Measurements from ENCODE around the gene TCERG1L. TPM values are rescaled to one million over a fixed set of nuclear protein-coding genes. Genes with fewer than 3 reads are reported as not detected.

The TCERG1L gene
- total and polyA plus RNA-seq, 4 donors, result 1.9 to 23.5 (median 14.9) TPM

DNA sequence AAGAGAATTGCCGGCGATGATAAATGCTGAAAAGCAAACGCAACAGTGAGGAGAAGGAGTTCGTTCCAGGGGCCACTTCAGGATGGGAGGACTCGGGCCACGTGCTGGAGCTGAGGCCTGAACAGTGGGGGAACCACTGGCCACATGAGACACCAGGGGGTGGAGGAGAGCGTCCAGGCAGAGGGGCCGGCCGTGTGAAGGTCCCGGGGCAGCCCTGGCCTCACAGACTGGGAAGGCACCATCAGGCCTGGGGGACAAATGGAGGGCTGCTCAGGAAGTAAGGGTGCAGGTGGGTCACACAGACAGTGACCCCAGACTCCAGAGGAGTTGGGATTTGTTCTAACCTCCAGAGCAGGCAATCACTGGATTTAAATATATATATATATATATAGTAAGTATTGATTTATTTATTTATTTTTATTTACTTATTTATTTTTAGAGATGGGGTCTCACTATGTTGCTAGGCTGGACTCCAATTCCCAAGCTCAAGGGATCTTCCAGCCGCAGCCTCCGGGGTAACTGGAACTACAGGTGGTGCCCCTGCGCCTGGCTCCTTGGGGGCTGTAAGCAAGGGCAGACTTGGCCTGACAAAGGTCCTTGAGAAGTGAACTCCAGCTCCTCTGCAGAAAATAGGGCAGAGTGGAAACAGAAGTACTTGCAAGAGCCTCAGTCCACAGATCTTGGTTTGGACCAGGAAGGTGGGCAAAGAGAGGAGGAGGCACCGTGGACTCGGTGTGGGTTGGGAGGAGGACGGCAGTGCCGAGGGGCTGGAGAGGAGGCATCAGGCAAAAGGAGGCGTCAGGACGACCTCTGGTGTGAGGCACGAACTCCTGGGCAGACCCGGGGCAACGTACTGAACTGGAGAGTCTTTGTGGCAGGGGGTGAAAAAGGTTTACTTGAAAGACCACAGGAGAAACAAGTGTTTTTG lies 57.3 kb downstream of the TCERG1L start:
- no peaks in the 10 kb centered on the region for H3K27me3 ChIP-seq (ENCODE audit: control insufficient read depth, insufficient read depth, low read length)

DNA sequence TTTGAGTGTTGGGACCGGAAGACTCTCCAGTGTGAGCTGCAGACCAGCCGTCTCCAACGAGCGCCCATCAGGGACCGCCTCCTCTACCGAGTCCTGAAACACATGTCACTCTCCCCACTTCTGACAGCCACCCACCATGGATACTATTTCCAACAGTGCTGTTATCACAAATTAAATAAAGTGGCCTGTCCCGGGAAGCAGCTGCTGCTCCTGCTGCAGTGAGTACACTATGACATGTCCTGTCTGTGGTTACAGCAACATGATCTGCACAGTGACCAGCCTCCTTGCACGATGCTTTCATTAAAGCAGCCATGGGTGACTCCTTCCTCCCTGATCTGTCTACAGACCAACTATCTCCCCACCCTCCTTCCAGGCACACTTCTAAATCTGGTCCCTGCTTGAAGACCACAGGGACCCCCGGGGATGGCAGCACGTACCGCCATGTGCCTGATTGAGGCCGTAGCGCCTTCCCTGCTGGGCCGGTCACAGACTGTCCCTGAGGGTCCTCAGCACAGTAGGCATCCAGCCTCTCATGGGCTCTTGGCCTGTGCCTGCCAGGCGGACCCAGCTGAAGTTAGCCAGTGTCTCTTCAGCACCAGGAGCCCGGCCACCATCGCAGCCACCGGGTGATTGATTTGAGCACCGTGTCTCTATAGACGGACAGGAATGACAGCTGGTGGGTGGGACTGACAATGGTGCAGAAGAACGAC lies 58.8 kb downstream of the TCERG1L start:
- Histone ChIP-seq H3K36me3 (ENCODE audit: control insufficient read depth, insufficient read depth, low read length) (peaks cover 5% of the 10 kb centered on the region), H3K27me3 (ENCODE audit: control insufficient read depth, insufficient read depth, low read length) (no peaks in the 10 kb centered on the region), H3K9me3 (ENCODE audit: control insufficient read depth, insufficient read depth, low read length) (no peaks in the 10 kb centered on the region), H3K4me3 (ENCODE audit: low read depth, low read length) (no peak overlapping the region), H3K4me1 (ENCODE audit: control insufficient read depth, insufficient read depth, low read length) (peaks cover 30% of the 10 kb centered on the region), H3K27ac (ENCODE audit: low read depth, low read length) (no peak overlapping the region)
- 80% methylated on average over 17 of the region's 21 CpGs for WGBS (ENCODE audit: insufficient coverage)
- DNase-seq (ENCODE audit: low read depth in 4 of 6, low spot score in 6 of 6), result no peak

More for the DNA sequence above, 57.3 kb downstream of the TCERG1L start:
- peaks cover 10% of the 10 kb centered on the region for H3K36me3 ChIP-seq (ENCODE audit: control insufficient read depth, insufficient read depth, low read length)
- H3K4me3 ChIP-seq (ENCODE audit: low read depth, low read length), result no peak overlapping the region
- no peak overlapping the region for H3K27ac ChIP-seq (ENCODE audit: low read depth, low read length)
- DNase-seq (ENCODE audit: low read depth in 4 of 6, low spot score in 6 of 6), result no peak
- 95% methylated on average over 22 of the region's 22 CpGs for WGBS (ENCODE audit: insufficient coverage)
- no peaks in the 10 kb centered on the region for H3K9me3 ChIP-seq (ENCODE audit: control insufficient read depth, insufficient read depth, low read length)
- H3K4me1 ChIP-seq (ENCODE audit: control insufficient read depth, insufficient read depth, low read length), result peaks cover 20% of the 10 kb centered on the region

DNA sequence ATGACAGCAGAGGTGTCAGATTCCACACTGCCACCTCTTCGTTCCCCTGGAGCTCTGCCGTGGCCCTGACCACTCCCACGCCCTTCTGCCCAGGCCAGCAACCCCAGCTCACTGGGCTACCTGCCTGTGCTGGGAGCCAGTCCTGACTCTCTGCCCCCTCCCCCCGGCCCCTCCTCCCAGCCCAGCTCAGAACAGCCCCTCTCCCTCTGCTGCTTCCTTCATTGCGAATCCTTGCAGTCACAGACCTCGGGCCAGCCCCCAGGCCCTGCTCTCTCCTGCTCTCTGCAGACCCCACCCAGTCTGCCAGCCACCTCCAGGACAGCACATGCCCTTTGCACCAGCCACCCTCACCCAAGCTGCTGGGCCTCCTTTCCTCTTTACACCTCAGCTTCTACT lies 60.4 kb downstream of the TCERG1L start:
- Histone ChIP-seq H3K4me1 (ENCODE audit: control insufficient read depth, insufficient read depth, low read length) (peaks cover 30% of the 10 kb centered on the region), H3K27me3 (ENCODE audit: control insufficient read depth, insufficient read depth, low read length) (no peaks in the 10 kb centered on the region), H3K4me3 (ENCODE audit: low read depth, low read length) (no peak overlapping the region), H3K27ac (ENCODE audit: low read depth, low read length) (no peak overlapping the region), H3K36me3 (ENCODE audit: control insufficient read depth, insufficient read depth, low read length) (peaks cover 3% of the 10 kb centered on the region), H3K9me3 (ENCODE audit: control insufficient read depth, insufficient read depth, low read length) (no peaks in the 10 kb centered on the region)
- WGBS (ENCODE audit: insufficient coverage), result 38% methylated on average over 6 of the region's 6 CpGs
- DNase-seq (ENCODE audit: low read depth in 4 of 6, low spot score in 6 of 6), result no peak

DNA sequence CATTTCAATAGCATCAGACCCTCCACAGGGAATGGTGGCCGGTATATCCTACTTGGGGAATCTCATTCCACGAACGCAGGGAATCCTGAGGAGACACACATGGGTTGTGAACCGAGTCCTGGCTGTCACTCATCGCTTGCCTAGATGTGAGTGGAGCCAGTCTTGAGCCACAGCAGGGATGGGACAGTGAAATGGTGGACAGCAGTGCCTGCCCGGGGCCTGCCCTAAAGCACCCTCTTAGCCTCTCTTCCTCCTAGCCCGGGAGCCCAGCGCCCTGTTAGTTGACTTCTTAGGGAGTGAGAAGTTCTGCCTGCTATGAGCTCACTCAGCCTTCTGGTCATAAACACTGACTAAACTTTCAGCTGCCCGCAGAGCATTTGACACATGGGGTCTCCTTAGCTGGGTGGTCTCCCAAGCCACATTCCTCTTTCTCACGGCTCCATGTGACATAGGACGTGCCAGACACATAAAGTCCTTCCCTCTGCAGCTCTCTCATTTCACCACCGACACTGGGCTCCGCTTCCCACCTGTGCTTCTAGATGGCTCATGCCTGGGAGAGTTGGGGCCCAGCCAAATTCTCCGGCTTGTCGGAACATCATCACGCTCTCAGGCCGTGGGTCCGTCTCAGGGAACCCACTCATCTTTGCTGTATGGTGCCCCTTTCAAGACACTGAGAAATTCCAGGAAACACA lies 60.9 kb downstream of the TCERG1L start:
- no peak overlapping the region for H3K27ac ChIP-seq (ENCODE audit: low read depth, low read length)
- H3K27me3 ChIP-seq (ENCODE audit: control insufficient read depth, insufficient read depth, low read length), result no peaks in the 10 kb centered on the region
- no peaks in the 10 kb centered on the region for H3K9me3 ChIP-seq (ENCODE audit: control insufficient read depth, insufficient read depth, low read length)
- H3K4me3 ChIP-seq (ENCODE audit: low read depth, low read length), result no peak overlapping the region
- 46% methylated on average over 17 of the region's 18 CpGs for WGBS (ENCODE audit: insufficient coverage)
- DNase-seq (ENCODE audit: low read depth in 4 of 6, low spot score in 6 of 6), result no peak
- H3K36me3 ChIP-seq (ENCODE audit: control insufficient read depth, insufficient read depth, low read length), result peaks cover 3% of the 10 kb centered on the region
- peaks cover 30% of the 10 kb centered on the region for H3K4me1 ChIP-seq (ENCODE audit: control insufficient read depth, insufficient read depth, low read length)

DNA sequence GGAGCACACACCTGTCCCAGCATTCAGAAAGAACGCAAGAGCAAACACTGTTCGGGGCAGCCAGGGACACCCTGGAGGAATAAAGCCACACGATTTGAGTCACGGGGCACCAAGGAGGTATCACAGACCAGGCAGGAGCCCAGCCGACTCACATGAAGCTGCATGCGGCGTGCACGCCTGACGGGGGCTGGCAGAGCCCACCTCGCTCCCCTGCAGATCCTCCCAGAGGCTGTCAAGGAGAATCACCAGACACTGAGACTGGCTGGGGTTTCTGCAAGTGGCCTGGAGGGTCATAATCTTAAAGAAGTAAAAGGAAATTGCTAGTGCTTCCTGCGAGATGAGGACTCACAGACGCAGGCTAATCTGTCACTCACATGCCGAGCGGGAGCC lies 61.6 kb downstream of the TCERG1L start:
- Histone ChIP-seq H3K27ac (ENCODE audit: low read depth, low read length) (no peak overlapping the region), H3K36me3 (ENCODE audit: control insufficient read depth, insufficient read depth, low read length) (peaks cover 3% of the 10 kb centered on the region), H3K4me1 (ENCODE audit: control insufficient read depth, insufficient read depth, low read length) (peaks cover 30% of the 10 kb centered on the region), H3K9me3 (ENCODE audit: control insufficient read depth, insufficient read depth, low read length) (no peaks in the 10 kb centered on the region), H3K27me3 (ENCODE audit: control insufficient read depth, insufficient read depth, low read length) (no peaks in the 10 kb centered on the region), H3K4me3 (ENCODE audit: low read depth, low read length) (no peak overlapping the region)
- peak in 1 of 6 donors; percentile 48 for DNase-seq (ENCODE audit: low read depth in 4 of 6, low spot score in 6 of 6)
- 52% methylated on average over 11 of the region's 14 CpGs for WGBS (ENCODE audit: insufficient coverage)

DNA sequence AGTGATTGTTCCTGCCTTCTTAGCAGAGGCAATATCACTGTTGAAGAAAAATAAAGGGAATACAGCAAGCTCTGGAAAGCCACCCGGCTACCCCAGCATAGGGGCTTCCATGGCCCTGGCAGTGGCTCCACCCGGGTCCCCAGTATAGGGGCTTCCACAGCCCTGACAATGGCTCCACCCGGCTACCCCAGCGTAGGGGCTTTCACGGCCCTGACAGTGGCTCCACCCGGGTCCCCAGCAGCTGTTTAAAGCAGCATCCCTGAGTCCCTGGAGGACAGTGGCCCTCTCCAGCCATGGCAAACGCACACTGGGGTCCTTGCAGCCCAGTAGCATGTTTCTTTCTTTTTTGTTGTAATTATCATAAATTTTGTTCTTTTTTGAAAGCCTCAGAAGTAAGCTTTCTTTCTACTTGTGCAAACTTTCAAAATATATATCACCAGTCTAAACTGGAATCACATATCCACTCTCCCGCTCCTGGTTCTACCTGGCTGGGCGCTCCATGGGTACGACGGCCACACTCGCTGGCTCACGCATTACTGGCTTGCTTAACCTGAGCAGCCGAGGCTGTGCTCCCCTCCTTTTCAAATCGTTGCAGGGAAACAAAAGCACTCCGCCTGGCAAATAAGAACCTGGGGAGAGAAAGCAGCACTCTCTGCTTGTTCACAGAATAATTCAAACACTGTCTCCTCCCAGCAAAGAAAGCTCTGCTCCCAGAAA lies 62.1 kb downstream of the TCERG1L start:
- DNase-seq (ENCODE audit: low read depth in 4 of 6, low spot score in 6 of 6), result peak in 1 of 6 donors; percentile 49
- H3K36me3 ChIP-seq (ENCODE audit: control insufficient read depth, insufficient read depth, low read length), result peaks cover 3% of the 10 kb centered on the region
- H3K9me3 ChIP-seq (ENCODE audit: control insufficient read depth, insufficient read depth, low read length), result no peaks in the 10 kb centered on the region
- no peaks in the 10 kb centered on the region for H3K27me3 ChIP-seq (ENCODE audit: control insufficient read depth, insufficient read depth, low read length)
- WGBS (ENCODE audit: insufficient coverage), result 56% methylated on average over 15 of the region's 16 CpGs
- peaks cover 30% of the 10 kb centered on the region for H3K4me1 ChIP-seq (ENCODE audit: control insufficient read depth, insufficient read depth, low read length)
- H3K4me3 ChIP-seq (ENCODE audit: low read depth, low read length), result no peak overlapping the region
- H3K27ac ChIP-seq (ENCODE audit: low read depth, low read length), result no peak overlapping the region

DNA sequence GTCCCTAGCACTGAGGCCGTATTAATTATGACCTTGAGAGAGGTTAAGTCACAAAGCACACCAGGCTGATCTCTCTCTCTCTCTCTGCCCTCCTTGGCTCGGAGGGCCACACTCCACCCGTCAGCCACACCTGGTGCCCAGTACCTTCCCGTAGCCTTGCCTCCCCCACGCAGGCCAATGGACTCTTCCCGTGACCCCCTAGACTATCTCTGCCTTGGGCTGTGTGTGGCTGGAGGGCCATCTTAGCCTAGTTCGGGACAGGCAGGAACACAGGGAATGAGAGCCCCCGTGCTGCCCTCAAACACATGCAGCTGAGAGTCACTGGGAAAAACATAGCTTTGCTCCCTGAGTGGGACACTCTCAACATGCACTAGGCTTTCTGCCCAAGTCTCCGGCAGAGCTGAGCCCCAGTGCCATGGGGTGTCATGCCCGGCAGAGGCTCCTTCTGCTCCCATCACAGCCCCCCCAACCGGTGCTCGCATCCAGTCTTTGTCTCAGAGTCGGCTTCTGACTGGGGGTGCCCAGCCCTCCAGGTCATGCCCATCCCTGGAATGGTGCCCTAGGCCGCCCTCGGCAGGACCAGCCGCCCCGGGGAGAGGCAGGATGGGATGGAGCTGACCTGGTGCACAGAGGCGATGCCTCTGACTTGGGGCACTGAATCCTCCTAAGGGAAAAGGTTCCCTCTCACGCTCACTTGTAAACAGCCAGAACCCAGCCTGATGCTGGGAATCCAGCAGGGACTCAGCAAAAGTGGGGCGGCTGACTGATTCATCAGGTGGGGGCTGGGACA lies 63.0 kb downstream of the TCERG1L start:
- Histone ChIP-seq H3K36me3 (ENCODE audit: control insufficient read depth, insufficient read depth, low read length) (peaks cover 3% of the 10 kb centered on the region), H3K4me3 (ENCODE audit: low read depth, low read length) (no peak overlapping the region), H3K4me1 (ENCODE audit: control insufficient read depth, insufficient read depth, low read length) (peaks cover 30% of the 10 kb centered on the region), H3K27me3 (ENCODE audit: control insufficient read depth, insufficient read depth, low read length) (no peaks in the 10 kb centered on the region), H3K27ac (ENCODE audit: low read depth, low read length) (no peak overlapping the region), H3K9me3 (ENCODE audit: control insufficient read depth, insufficient read depth, low read length) (no peaks in the 10 kb centered on the region)
- DNase-seq (ENCODE audit: low read depth in 4 of 6, low spot score in 6 of 6), result no peak
- WGBS (ENCODE audit: insufficient coverage), result 87% methylated on average over 20 of the region's 20 CpGs

DNA sequence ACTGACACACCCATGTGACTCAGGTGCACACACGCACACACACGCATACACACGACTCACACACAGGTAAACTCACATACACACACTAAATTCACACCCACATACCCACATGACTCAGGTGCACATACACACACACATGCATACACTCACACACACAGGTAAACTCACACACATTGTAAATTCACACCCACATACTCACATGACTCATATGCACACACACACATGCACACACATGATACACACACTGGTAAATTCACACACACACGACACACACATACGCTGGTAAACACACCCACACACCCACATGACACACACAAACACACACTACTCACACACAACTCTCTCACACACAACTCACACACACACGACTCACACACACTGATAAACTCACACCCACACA lies 63.6 kb downstream of the TCERG1L start:
- H3K27ac ChIP-seq (ENCODE audit: low read depth, low read length), result no peak overlapping the region
- H3K4me3 ChIP-seq (ENCODE audit: low read depth, low read length), result no peak overlapping the region
- DNase-seq (ENCODE audit: low read depth in 4 of 6, low spot score in 6 of 6), result no peak
- 91% methylated on average over 6 of the region's 6 CpGs for WGBS (ENCODE audit: insufficient coverage)
- H3K27me3 ChIP-seq (ENCODE audit: control insufficient read depth, insufficient read depth, low read length), result no peaks in the 10 kb centered on the region
- peaks cover 30% of the 10 kb centered on the region for H3K4me1 ChIP-seq (ENCODE audit: control insufficient read depth, insufficient read depth, low read length)
- H3K36me3 ChIP-seq (ENCODE audit: control insufficient read depth, insufficient read depth, low read length), result peaks cover under 1% of the 10 kb centered on the region
- H3K9me3 ChIP-seq (ENCODE audit: control insufficient read depth, insufficient read depth, low read length), result no peaks in the 10 kb centered on the region

Measured in spinal cord (tissue), 10 donors.